GM18858 (cell line): ENCODE results near the gene IFITM10.

Source experiments
- ATAC-seq: cut with Tn5 transposase; IDR thresholded peaks from one replicate; pipeline ENCODE4 v1.9.1; 2021; ENCODE audit not compliant: unreplicated experiment

The IFITM10 gene

GRCh38 chr11:1742371-1742770 lies 8.0 kb downstream of the IFITM10 start:
- no peak for ATAC-seq

- no peak for ATAC-seq
These were observed 8.7 kb downstream of the IFITM10 start for GRCh38 chr11:1741741-1742140.

DNA sequence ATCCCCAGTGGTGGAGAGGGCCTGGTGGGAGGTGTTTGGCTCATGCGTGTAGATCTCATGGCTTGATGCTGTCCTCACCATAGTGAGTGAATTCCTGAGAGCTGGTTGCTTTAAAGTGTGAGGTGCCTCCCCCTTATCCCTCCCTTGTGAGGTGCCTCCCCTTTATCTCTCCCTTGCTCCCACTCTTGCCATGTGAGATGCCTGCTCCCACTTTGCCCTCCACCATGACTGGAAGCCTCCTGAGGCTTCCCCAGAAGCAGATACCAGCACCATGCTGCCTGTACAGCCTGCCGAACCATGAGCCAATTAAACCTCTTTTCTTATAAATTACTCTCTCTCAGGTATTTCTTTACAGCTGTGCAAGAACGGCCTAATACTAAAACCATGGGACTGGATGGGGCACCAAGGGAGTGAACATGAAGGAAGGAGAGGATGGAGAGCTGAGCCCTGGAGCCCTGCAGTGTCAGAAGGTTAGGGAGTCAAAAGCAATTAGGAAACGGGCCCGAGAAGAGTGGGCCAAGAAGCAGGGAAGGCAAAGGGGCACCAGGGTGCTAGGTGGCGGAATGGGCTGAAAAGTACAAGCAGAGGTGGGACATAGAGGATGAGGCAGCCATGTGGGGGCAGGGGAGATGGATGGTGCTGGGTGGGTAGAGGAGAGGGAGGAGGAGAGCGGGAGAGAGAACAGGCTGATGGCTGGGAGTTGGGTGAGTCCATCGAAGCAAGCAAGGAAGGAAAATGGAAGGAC lies 9.4 kb downstream of the IFITM10 start:
- ATAC-seq: no peak

GRCh38 chr11:1739576-1739975 lies 10.8 kb downstream of the IFITM10 start:
- ATAC-seq: no peak

GRCh38 chr11:1738380-1738779 lies 12.0 kb downstream of the IFITM10 start:
- no peak for ATAC-seq

- no peak for ATAC-seq
These were observed 13.2 kb downstream of the IFITM10 start for GRCh38 chr11:1737080-1737757.

DNA sequence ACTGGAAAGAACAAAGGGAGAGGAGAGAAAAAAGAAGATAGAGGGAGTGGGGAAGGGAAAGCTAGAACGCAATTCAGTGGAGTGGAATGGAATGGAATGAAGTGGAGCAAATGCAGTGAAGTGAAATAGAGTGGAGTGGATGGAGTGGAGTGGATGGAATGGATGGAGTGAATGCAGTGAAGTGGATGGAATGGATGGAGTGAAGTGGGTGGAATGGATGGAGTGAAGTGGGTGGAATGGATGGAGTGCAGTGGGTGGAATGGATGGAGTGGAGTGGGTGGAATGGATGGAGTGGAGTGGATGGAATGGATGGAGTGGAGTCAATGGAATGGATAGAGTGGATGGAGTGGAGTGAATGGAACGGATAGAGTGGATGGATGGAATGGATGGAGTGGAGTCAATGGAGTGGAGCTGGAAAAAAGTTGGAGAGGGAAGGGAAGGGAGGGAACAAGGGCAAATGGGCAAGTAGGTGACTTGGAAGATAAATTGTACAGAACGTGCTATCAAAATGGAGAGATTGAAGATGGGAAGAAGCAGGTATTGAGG lies 13.9 kb downstream of the IFITM10 start:
- ATAC-seq: no peak

DNA sequence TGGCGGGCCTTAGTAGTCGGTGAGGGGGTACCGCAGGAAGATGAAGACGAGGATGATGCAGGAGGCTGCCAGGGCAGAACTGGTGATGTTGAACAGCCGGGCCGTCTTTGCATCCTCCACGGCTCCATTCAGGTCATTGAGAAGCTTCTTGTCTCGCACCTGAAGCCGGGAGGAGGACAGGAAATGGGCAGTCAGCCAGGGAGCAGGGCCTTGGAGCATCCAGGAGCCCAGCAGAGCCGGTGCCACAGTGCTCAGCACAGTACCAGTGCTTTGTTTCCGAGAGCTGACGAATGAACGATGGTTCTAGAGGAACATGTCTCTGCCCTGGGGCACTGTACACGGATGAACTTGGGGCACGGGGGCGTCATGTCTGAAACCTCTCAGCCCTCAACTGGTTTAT lies 15.1 kb downstream of the IFITM10 start:
- ATAC-seq: no peak

DNA sequence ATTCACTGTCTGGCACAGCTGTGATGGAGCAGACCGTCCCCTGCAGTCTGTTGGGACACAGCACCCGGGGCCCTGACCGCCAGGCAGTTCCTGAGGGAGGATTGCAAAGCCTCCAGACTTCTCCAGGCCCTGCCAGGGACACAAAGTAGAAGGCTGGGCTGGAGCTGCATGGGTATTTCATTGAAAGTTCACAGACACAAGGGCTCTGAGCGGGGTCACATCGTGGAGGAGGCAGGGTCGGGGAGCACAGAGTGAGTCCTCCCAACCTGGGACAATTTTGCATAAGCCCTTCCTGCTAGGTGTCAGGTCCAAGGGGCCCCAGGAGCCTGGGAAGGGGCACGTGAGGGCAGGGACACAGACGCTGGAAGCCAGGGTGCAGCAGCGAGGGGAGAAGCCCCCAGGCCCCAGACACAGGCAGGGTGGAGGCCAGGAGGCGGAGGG lies 15.7 kb downstream of the IFITM10 start:
- ATAC-seq: no peak

DNA sequence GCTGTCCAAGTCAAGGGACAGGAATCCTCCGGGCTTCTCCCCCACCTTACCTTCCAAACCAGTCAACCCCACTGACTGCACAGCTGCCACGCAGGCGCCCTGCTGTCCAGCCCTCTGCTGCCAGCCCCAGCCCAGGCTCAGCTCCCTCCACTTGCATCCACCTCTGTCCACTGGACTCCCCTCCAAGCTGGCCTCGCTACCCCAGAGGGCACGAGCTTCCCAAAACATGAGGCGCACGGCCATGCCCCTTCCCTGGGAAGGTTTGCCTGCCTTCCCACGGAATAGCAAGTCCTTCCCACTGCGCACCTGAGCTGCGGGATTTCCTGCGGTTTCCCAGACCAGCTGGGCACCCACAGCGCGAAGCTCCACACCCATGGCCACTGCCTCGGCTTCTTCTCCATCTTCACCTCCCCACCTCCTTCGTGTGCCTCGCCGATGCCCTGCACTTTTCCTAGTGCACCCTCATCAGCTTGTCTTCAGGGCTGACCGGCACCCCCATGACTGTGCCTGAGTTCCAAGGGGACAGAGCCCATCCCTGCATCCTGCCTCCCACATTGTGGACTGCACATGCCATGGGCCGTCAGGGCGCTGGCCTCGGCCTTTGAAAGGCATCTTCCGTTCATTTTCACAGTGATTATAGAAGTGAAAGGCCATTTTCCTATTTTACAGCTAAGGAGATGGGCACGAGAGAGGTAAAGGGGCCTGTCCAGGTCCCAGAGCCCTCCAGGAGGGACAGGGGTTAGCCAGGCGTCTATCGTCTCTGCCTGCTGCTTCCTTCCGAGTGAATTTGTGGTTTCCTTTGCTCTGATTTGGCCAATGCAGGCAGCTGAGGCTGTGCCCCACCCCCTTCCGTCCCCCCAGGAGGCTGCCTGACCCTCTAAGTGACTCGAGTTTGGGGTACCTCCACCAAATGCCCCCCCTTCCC lies 16.4 kb downstream of the IFITM10 start:
- ATAC-seq: no peak

DNA sequence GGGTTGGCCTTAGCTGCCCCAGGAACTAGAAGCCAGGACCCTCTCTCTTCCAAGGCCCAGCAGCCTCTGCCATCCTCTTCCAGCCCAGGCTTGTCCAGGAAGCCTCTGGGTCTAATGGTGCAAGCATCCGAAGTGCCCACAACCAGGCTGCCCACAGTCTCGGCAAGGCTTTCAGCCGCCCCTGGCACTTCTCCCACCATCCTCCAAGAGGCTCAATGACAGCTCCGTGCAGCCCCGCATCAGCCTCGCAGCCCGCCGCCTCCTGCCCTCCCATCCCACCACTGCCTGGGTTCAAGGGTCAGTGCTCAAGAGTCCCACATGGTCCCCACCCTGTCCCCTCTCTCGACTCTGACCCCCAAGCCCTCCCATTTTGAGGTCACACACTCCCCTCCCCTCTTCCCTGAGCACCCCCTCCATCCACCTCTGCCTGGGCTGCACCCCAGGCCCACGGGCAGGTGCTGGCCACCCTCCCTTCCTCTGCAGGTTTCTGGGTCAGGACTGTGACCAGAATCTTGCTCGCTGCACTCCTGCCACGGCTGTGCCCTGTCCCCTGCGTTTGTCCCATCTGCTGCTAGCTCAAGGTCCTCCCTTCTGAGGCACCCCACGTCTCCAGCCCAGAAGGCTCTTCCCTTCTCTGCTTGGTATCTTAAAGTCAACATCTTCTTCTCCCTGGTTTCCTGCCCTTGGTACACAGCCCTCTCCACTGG lies 17.2 kb downstream of the IFITM10 start:
- no peak for ATAC-seq

DNA sequence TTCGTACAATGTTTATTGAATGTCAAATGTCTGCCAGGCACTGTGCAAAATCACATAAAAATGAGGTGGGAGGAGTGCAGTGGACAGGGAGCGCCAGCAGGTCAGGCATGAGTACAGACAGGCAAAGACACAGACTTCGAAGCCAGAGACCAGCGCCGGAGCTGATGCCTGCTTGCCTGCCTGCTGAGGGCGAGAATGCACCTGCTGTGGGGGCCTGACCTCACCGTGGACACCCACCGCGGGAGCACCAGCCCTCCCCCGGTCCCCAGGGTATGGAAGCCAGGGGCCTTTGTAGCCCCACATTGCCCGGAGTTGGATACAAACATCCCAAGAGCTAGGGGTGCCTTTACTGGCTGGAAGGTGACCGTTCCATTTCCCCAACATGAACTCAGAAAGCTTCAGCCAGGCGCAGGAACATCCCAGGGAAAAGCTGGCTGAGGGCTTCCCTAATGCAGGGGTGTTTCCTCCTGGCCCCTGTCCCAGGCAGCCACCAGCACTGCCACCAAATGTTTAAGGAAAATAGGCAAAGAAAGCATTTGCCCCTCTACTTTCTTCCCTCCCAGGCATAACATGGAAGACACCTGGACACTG lies 17.9 kb downstream of the IFITM10 start:
- ATAC-seq: no peak

DNA sequence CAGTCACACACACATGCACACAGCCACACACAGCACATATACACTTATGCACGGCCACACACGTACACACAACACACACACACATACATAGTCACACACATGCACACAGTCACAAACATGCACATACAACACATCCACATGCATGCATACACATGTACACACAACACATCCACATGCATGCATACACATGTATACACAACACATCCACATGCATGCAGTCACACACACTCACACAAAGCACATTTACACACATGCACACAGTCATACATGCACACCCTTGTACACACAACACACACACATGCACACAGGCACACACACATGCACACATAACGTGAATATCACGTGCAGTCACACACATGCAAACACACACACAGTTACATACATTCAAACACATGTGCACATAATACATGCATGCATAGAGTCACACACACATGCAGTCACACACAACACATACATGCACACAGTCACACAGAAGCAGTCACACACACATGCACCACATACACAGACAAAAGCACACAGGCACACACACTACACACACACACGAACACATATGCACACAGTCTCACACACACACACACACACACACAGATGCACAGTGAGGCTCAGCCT lies 18.8 kb downstream of the IFITM10 start:
- ATAC-seq: no peak

GRCh38 chr11:1730059-1730629 lies 20.3 kb downstream of the IFITM10 start:
- ATAC-seq: no peak

GRCh38 chr11:1729692-1730011 lies 20.7 kb downstream of the IFITM10 start:
- ATAC-seq: no peak

DNA sequence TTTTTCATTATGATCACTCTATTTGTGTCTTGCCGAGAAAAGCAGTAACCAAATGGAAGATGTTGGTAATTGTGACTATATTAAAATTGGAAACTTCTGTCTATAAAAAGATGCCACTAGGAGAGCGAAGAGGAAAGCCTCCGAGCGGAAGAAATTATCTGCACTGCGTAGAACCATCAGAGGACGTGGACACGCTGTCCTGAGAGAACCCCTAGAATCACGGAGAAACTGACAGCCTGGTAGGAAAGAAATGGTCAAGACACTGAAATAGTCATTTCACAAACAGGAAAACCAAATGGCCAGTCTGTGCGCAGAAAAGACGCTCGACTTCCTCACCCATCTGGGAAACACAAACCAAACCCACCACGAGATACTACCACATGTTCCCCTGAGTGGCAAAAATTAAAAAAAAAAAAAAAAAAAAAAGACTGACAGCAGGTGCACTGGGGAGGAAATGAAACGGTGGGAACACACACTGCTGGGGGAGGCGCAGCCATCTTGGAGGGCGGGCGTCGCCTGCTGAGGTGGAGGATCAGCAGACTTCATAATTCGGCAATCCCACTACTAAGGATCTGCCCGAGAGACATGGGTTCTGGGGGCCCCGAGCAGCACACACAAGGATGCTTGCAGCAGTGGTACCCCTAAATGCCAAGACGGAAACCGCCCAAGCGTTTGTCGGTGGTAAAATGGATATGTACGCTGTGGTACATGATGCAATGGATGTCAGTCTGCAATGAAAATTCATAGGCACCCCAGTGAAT lies 21.3 kb downstream of the IFITM10 start:
- ATAC-seq: no peak

- ATAC-seq: no peak
These were observed 22.1 kb downstream of the IFITM10 start for GRCh38 chr11:1728301-1728700.

GRCh38 chr11:1727861-1728260 lies 22.5 kb downstream of the IFITM10 start:
- ATAC-seq: no peak

GRCh38 chr11:1727096-1727690 lies 23.2 kb downstream of the IFITM10 start:
- no peak for ATAC-seq
